Skin of body (tissue), 3 donors: Measurements from ENCODE around the gene MESP1. TPM values are rescaled to one million over a fixed set of nuclear protein-coding genes. Genes with fewer than 3 reads are reported as not detected.
A peak's percentile ranks its signal among the peaks of the same experiment; 100 is the strongest.

ENCODE experiments used
- DNase-seq: peaks from one replicate; lab custom pipeline; 2025; lab: John Stamatoyannopoulos, UW
- small RNA-seq: library from RNA; depleted of rRNA; stranded (forward); fragments of <200 nt; gene quantifications from one replicate; pipeline ENCODE3, GENCODE V24; 2014; ENCODE audit warnings: low replicate concordance
- total RNA-seq: library from RNA; depleted of rRNA; stranded (reverse); fragments of >200 nt; gene quantifications from one replicate; pipeline ENCODE4 v1.2.3, GENCODE V29; 2014

MESP1 gene
- total RNA-seq, 1 donor from 2014 or later = 1.6 TPM

DNA sequence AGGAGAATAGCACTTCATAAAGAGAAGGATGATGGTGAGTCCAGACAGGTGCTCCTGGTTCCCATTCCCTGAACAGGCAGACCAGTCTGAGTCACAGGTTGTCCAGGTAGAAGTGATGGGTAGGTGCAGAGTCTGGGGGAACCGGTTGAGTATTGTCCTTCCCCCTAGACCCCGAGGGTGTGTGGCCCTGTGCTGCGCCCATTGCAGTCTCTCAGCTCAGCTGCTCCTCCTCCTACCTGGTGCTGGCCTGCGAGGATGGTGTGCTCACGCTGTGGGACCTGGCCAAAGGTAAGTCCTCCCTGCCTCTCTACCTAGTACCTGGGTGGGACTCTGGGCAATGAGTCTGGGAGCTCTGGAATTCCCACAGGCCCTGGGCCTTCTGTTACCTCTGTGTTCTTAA is 19.8 kb downstream of the MESP1 start:
- DNase-seq = no peak

DNA sequence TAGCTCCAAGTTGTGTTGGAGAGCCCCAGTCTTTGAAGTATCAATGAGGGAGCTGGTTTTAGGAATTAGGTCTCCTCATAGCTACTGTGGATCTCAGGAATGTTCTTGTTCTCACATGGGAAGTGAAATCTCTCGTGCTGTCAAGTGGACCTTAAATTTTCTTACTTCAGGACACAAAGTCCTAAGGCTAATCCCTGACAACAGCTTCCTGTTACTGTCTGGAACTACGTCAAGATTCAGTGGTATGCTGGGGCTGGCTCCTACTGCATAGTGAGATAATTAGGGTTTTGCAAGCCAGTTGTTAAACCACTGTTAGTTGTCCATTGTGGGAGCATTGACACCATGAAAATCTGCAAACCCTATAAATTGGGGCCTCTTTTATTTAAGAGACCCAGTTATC is 22.8 kb downstream of the MESP1 start:
- no peak for DNase-seq

DNA sequence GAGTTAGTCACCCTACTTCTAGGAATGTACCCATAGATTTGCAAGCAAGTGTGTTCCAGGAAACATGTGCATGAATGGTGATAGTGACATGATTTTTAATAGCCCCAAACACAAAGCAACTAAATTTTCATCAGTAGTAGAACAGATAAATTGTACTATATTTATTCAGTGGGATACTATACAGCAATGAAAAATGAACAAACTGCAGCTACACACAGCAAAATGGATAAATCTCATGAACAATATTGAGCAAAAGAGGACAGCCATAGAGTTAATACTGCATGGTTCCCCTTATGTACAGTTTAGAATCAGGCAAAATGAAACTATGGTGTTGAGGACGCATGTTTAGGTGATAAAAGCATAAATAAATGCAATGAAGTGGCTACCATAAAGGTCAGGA is 26.0 kb downstream of the MESP1 start:
- DNase-seq = no peak

GRCh38 chr15:89724621-89725020 is 26.4 kb downstream of the MESP1 start:
- no peak for DNase-seq

GRCh38 chr15:89723031-89723430 is 28.0 kb downstream of the MESP1 start:
- no peak for DNase-seq

DNA sequence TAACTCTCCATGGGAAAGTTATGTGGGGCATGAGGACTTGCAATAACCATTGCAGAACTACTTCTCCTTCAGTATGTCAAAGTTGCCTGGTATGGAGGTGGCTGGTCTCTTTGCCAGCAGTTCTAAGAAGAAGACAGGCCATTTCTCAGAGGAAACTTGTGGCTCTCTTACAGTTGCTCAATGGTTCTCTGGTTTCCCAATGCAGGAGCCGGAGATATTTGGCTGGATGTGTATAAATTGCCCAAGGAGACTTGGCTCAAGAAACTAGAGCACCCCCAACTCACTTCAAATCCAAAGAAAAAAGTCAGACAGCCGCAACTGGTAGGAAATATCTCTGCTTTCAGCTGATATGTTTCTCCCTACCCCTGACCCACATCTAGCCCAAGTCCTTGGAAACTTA is 36.3 kb downstream of the MESP1 start:
- DNase-seq = no peak

DNA sequence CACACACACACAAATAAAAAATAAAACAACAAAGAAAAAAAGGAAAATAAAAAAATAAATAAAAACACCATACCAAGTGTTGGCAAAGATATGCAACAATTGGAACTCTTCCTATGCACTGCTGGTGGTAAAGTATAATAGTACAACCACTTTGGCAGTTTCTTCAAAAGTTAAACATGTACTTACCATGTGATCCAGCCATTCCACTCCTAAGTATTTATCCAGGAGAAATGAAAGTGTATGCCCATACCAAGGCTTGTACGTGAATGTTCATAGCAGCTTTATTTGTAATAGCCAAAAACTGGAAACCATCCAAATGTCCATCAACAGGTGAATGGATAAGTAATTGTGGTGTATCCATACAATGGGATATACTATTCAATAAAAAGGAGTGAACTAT is 43.5 kb downstream of the MESP1 start:
- no peak for DNase-seq

GRCh38 chr15:89704411-89704810 is 46.6 kb downstream of the MESP1 start:
- DNase-seq = peak; percentile 29

Small RNA genes within 50 kb of the gene (small RNA-seq; reads per million reads assigned to genes)
- not detected for gene RNU6-132P

Other genes starting within 250 kb of the MESP1 start
- gene TICRR, start 175.8 kb downstream of the MESP1 start, total RNA-seq = 2.4 TPM
- gene KIF7, start 95.8 kb downstream of the MESP1 start, total RNA-seq = 7.0 TPM
- gene PLIN1, start 71.9 kb downstream of the MESP1 start, total RNA-seq = 119 TPM
- gene PEX11A, start 60.5 kb downstream of the MESP1 start, total RNA-seq = 10.7 TPM
- gene WDR93, start 60.4 kb downstream of the MESP1 start, total RNA-seq = 0.20 TPM
- 0.30 TPM for gene MESP2, start 25.1 kb upstream of the MESP1 start, total RNA-seq
- 9.4 TPM for gene ANPEP, start 63.6 kb upstream of the MESP1 start, total RNA-seq
- gene AP3S2, start 142.7 kb upstream of the MESP1 start, total RNA-seq = 34.5 TPM
- gene ARPIN, start 161.7 kb upstream of the MESP1 start, total RNA-seq = 14.2 TPM